CD4-positive, alpha-beta T cell treated with Interleukin-10 for 1 hour (primary cell): ENCODE measurements around the gene UTP25.
"Not testable (repeated sequence)": the region's sequence is repeated elsewhere in the genome, so short reads cannot be mapped to it uniquely, and the experiment has no call there.

Experiments used
- DNase-seq: peaks from one replicate; pipeline ENCODE4 v3.0.0-alpha.2; 2020

UTP25 gene

DNA sequence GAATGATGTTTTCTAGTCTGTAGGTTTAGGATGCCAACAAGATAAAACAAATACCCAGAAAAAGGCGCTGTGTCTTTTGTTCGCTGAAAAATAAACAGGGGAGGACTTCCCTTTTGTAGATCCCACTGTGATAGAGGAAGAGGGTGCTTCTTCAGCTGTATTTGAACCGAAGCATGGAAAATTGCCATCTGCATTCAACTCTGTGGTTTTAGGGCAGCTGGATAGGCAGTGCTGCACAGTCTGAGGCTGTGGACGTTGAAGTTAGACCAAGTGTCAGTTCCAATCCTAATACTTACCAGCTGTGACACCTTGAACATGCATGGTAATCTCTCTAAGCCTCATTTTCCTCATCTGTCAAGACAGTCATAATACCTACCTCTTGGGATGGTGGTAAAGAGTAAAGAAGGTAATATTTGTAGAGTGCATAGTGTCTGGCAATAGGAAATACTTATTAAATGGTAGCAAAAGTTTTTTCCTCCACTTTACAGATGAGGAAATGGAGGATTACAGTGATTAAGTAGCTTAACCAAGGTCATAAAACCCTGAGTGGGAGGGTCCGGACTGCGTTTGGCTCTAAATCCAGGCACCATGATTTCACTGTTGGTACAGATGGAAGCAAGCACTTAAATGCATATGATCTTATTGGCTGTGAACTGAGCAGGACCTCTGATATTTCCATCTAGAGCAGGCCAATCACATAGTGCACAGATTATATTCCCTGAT is 48.5 kb downstream of the UTP25 start:
- no peak for DNase-seq

DNA sequence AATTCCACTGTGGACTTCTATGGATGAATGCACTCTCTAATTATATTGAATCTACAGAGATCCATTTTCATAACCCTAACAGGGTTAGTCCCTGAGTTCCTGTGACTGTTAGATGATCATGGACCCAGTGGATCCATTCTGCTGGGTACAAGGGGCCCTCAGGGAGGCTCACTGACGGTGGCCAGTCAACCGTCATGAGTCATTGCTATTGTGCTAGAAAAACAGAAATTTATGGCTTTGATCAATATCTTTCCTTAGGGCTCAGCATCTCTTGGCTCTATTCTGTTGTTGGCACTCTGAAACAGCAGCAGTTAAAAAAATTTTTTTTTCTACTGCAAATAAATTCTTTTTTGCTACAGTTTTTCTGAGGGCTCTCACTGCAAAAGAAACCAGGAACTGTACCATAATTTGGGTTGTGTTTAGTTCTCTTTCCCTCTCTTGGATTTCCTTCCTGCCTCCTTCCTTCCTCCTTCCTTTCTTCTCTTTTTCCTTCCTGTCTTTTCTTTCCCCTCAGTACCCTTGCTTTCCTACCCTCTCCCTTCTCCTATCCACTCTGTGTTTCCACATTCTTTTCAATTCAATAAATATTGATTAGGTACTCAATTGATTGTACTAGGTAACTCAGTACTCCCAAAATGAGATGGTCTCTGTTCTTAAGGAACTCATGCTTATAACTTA is 49.5 kb downstream of the UTP25 start:
- no peak for DNase-seq

DNA sequence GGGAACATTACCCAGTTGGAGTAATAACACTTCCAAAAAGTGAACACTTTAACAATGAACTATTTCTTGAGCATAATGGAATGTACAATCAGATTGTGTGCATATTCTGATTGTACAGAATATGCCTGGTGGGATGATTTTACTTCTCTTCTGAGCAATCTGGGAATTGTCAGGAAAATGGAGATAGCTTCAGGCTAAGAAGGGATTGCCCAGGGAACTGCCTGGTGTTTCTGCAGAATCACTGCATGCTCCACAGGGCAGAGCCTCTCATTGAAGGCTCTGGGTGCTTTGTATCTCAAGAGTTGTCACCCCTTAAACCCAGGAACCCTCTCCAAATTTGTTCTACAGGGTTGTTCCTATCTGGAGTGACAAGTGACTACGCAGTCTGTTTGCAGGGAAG is 51.2 kb downstream of the UTP25 start:
- no peak for DNase-seq

DNA sequence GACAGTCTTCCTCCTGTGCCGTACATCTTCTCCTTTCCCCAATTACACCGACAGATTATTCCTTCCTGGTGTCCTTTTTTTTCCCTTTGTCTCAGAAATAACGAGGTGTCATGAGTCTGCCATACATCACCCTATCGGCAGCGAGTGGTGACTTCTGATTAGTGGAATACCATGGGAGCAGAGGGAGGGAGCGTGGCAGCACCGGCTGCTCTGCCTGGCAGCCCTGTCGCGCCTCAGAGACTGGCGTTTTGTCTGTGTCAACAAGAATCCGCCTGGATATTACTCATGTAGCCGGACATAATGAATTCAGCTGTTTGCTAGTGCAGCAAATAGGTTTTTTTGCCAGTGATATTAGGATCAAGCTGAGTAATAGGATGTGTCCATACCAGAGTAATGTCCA is 51.8 kb downstream of the UTP25 start:
- no peak for DNase-seq

- DNase-seq = no peak
These were observed 52.3 kb downstream of the UTP25 start for GRCh38 chr1:209880031-209880430.

DNA sequence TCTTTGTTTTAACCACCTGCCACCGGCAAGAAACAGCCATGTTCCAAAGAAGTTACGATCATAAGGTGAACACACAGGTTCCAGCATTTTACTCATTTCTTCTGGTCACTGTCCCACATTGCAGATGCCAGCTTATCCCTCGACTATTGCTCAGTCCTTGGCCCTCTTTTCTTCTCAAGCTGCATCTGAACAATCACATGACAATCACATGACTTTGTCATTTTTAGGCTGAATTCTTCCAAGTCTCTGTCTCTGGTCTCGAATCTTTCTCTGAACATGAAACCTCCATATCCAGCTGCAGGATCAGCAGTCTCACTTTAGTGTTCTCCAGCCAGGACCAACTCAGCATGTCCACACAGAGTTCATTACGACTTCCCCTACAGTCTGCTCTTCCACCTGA is 53.8 kb downstream of the UTP25 start:
- DNase-seq = no peak

- DNase-seq = no peak
These were observed 54.5 kb downstream of the UTP25 start for GRCh38 chr1:209882286-209882685.

- DNase-seq = no peak
These were observed 55.2 kb downstream of the UTP25 start for GRCh38 chr1:209882942-209883340.

- DNase-seq = no peak
These were observed 55.7 kb downstream of the UTP25 start for GRCh38 chr1:209883341-209883971.

GRCh38 chr1:209884249-209884648 is 56.5 kb downstream of the UTP25 start:
- no peak for DNase-seq

DNA sequence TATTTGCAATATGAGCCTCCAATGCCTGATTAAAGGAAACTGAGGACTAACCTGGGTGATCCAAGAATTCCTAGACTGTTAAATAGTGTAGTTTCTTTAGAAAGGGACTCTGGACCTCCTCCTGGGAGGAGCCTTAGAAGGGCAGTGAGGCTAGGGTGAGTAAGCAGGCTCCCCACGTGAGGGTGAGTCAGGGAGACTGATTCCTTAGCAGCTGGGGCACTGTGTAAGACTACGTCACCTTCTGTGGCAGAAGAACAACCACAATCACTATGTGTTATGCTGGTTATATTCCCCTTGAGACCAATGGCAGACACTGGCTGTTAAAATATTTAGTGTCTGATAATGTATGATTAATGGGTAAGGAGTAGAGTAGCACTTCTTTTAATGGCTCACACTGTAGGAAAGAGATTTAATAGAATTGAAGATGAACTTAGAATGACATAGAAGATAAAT is 56.9 kb downstream of the UTP25 start:
- DNase-seq = no peak

DNA sequence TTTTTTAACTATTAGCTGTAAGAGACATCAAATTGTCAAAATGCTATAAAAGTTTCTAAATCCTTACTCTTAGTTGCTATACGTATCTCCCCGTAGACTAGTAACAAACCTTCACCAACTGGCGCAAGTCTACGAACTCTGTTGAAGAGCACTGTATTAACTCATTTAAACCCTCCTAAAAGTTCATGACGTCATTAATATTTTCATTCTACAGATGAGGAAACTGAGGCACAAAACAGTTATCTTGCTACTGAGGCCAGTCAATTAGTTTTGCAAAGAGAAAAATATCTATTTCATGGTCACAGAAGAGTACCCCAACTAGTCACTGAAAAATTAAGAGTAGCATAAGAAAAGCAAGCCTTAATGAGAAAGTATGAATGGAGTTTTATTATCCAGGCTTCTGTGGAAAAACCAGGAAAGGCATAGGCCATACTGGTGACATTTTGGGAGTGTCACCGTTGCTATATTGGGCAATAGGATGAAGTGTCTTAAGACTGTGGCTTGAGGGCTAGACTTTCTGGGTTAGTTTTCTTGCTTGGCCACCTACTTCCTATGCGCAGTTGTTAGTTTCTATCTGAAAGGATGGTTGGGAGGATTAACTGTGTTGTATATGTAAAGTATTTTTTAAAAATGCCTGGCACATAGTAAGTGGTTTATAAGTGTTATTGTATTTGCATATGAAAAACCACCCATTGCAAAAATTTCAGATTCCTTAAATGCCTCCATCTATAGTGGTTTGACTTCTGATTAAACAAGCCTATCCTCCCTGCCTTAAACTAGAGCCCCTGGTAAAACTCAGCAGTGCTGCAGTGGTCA is 57.8 kb downstream of the UTP25 start:
- DNase-seq = no peak

DNA sequence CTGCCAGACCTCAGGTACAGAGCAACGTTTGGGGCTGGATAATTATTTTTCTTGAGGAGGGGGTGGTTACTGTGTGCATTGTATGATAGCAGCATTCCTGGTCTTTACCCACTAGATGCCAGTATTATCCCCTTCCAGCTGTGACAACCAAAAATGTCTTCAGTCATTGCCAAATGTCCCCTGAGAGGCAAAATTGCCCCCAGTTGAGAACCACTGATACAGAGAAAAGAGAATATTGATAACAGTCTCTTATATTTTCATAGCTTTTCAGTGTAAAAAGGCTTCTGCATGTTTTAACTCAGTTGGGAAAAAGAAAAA is 58.4 kb downstream of the UTP25 start:
- no peak for DNase-seq

- DNase-seq = not testable (repeated sequence)
These were observed 60.7 kb downstream of the UTP25 start for GRCh38 chr1:209888291-209889076.

DNA sequence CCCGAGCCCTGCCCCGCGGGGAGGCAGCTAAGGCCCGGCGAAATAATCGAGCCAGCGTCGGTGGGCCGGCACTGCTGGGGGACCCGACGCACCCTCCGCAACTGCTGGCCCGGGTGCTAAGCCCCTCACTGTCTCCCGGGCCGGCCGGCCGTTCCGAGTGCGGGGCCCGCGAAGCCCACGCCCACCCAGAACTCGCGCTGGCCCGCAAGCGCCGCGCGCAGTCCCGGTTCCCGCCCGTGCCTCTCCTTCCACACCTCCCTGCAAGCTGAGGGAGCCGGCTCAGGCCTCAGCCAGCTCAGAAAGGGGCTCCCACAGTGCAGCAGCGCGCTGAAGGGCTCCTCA is 61.3 kb downstream of the UTP25 start:
- no peak for DNase-seq

DNA sequence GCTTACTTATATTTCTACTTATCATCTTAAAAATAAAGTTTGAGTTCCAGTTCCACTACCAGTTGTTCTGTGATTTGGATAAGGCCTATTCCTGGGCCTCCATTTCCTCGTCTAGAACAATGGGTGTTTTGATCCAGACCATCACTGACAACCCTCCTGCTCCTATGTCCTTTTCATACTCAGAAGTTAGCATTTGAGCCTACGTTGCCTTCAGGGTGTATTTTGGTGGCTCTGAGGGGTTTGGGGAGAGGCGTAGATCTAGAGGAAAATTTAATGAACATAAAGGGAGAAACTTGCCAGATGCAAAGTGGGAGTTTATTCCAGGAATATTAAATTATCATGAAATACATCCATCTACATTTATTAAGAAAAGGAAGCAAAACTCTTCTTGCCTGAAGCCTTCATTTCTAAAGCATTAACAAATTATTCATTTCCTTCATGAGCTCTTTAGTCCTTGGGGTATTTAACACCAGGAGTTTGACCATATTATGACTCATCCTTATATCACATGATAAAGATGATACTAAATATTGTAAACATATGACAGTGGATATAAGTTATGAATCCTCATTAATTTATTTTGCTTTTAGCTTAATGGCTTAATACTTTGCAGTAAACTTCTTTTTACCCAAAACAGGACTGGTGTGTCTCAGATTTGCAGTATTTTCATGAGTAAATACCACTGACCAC is 63.0 kb downstream of the UTP25 start:
- DNase-seq = no peak

- no peak for DNase-seq
These were observed 66.0 kb downstream of the UTP25 start for GRCh38 chr1:209893751-209894150.

DNA sequence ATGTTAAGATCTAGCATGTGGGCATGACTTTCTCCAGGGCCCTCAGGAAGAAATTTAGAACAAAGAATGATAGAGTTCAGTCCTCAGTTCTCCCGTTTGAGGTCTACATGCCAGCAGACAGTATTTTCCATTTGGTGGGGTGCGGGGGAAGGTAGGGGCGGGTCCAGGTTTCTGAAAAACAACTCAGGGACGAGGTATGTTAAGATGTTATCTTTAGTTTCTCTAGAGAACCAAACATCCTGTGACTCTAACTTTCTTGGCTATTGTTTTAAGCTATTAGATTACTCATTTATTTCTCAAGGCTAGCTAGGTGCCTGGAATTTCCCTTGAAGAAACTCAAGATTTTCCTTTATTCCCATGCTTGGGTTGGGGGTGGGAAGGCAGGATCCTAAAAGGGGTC is 67.9 kb downstream of the UTP25 start:
- no peak for DNase-seq

DNA sequence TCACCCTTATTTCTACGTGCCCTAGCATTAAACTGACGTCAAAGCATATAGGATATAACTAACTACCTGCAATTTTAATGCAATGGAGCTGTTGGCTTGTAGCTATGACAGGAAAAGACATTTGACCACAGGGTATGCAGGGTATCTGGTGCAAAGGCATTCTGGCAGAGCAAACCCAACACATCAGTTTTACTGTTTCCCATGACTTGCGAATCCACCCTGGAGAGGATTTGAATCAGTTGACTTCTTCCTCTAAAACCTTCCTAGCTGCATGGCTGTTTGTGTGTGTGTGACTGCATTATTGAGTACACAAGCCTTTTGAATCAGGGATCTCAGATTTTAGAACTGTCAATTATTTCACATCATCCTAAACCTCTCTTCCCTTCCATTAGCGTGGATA is 68.6 kb downstream of the UTP25 start:
- no peak for DNase-seq

- not testable (repeated sequence) for DNase-seq
These were observed 70.5 kb downstream of the UTP25 start for GRCh38 chr1:209898271-209898670.

GRCh38 chr1:209898851-209899250 is 71.1 kb downstream of the UTP25 start:
- not testable (repeated sequence) for DNase-seq

- DNase-seq = no peak
These were observed 72.2 kb downstream of the UTP25 start for GRCh38 chr1:209899948-209900347.
